Activated naive CD8-positive, alpha-beta T cell treated with anti-CD3 and anti-CD28 coated beads, Interleukin-2, amount 10 ng/mL, durations not matched to agents 7 days and 5 days (primary cell): ENCODE measurements around the gene STARD7. TPM values are rescaled to one million over a fixed set of nuclear protein-coding genes. Genes with fewer than 3 reads are reported as not detected.

ENCODE experiments used
- ATAC-seq: fragments of 150-1000 bp; cut with Tn5 transposase; one replicate; pipeline ENCODE4 v1.10.0; 2021; ENCODE audit warnings: low read depth, moderate library complexity
- POLR2A ChIA-PET: fragments of 350-600 bp; sonication (Branson Sonifier 250); formaldehyde crosslinking; loops from one replicate; lab custom pipeline; 2021; ENCODE audit warnings: antibody characterized with exemption; lab: Charles Lee
- DNase-seq: peaks from one replicate; pipeline ENCODE4 v3.0.0; 2021
- H3K27ac Mint-ChIP-seq: one replicate; pipeline ENCODE4 v1.8.0; 2022; ENCODE audit warnings: mild to moderate bottlenecking, mixed read lengths
- H3K27me3 Mint-ChIP-seq: one replicate; pipeline ENCODE4 v1.8.0; 2022; ENCODE audit warnings: mild to moderate bottlenecking, moderate library complexity, mixed read lengths
- H3K36me3 Mint-ChIP-seq: one replicate; pipeline ENCODE4 v1.8.0; 2021; ENCODE audit warnings: mild to moderate bottlenecking, mixed read lengths
- H3K4me1 Mint-ChIP-seq: one replicate; pipeline ENCODE4 v1.8.0; 2021; ENCODE audit warnings: mixed read lengths
- H3K4me3 Mint-ChIP-seq: one replicate; pipeline ENCODE4 v1.8.0; 2022; ENCODE audit warnings: mild to moderate bottlenecking, moderate library complexity, mixed read lengths
- H3K9me3 Mint-ChIP-seq: one replicate; pipeline ENCODE4 v1.8.0; 2021; ENCODE audit warnings: mixed read lengths
- total RNA-seq, 2 experiments: library from RNA; stranded (reverse); gene quantifications; one replicate each; pipeline ENCODE4 v1.2.3, GENCODE V29; 2021

Gene STARD7
- total RNA-seq, 2 experiments from 2014 or later, result 105 to 114 TPM

- H3K27ac Mint-ChIP-seq, result peak overlapping the region; percentile 72
- H3K9me3 Mint-ChIP-seq, result no peaks in the 10 kb centered on the region
- peaks cover 53% of the 10 kb centered on the region for H3K4me1 Mint-ChIP-seq
- ATAC-seq, result no peak
- DNase-seq, result no peak
- POLR2A ChIA-PET, result interaction anchor here (0.5 to 0.7 kb wide), 3 partner anchors 10 to 63 kb away, joined by 3 to 4 read pairs (median 3); no protein-coding TSS in a partner anchor
- H3K36me3 Mint-ChIP-seq, result peaks cover 19% of the 10 kb centered on the region
- H3K27me3 Mint-ChIP-seq, result no peaks in the 10 kb centered on the region
- no peak overlapping the region for H3K4me3 Mint-ChIP-seq
Measured at GRCh38 chr2:96245609-96246390, 37.2 kb upstream of the STARD7 start.

- DNase-seq (no peak), ATAC-seq (no peak)
- Mint-ChIP-seq H3K27ac (no peak overlapping the region), H3K27me3 (no peaks in the 10 kb centered on the region), H3K9me3 (no peaks in the 10 kb centered on the region), H3K4me3 (no peak overlapping the region), H3K4me1 (peaks cover 47% of the 10 kb centered on the region), H3K36me3 (peaks cover 17% of the 10 kb centered on the region)
- POLR2A ChIA-PET, result interaction anchor here (2.5 kb wide), 1 partner anchor 10 kb away, joined by 10 read pairs; no protein-coding TSS in a partner anchor
Measured at GRCh38 chr2:96243843-96244242, 35.2 kb upstream of the STARD7 start.

GRCh38 chr2:96241900-96242611 is 33.4 kb upstream of the STARD7 start:
- peaks cover 41% of the 10 kb centered on the region for H3K4me1 Mint-ChIP-seq
- H3K36me3 Mint-ChIP-seq, result peaks cover 17% of the 10 kb centered on the region
- DNase-seq, result peak; percentile 43
- POLR2A ChIA-PET, result interaction anchor here (0.6 to 4.8 kb wide), 13 partner anchors 9 to 68 kb away, joined by 3 to 42 read pairs (median 4); partner anchors contain the start of gene STARD7
- H3K9me3 Mint-ChIP-seq, result no peaks in the 10 kb centered on the region
- no peaks in the 10 kb centered on the region for H3K27me3 Mint-ChIP-seq
- peak; percentile 96 for ATAC-seq
- H3K27ac Mint-ChIP-seq, result peak overlapping the region; percentile 97
- H3K4me3 Mint-ChIP-seq, result peak overlapping the region; percentile 74

GRCh38 chr2:96241227-96241626 is 32.6 kb upstream of the STARD7 start:
- Mint-ChIP-seq H3K4me1 (peaks cover 35% of the 10 kb centered on the region), H3K4me3 (peak overlapping the region; percentile 74), H3K36me3 (peaks cover 14% of the 10 kb centered on the region), H3K27me3 (no peaks in the 10 kb centered on the region), H3K9me3 (no peaks in the 10 kb centered on the region), H3K27ac (peak overlapping the region; percentile 97)
- DNase-seq (no peak), ATAC-seq (no peak)
- POLR2A ChIA-PET, result interaction anchor here (0.9 to 4.8 kb wide), 9 partner anchors 8 to 67 kb away, joined by 3 to 42 read pairs (median 6); partner anchors contain the start of gene STARD7

- Mint-ChIP-seq H3K36me3 (peaks cover 12% of the 10 kb centered on the region), H3K9me3 (no peaks in the 10 kb centered on the region), H3K4me1 (peaks cover 28% of the 10 kb centered on the region), H3K27me3 (no peaks in the 10 kb centered on the region), H3K4me3 (no peak overlapping the region), H3K27ac (peak overlapping the region; percentile 63)
- no peak for ATAC-seq
- POLR2A ChIA-PET, result interaction anchor here (1.4 to 4.8 kb wide), 4 partner anchors 16 to 31 kb away, joined by 4 to 42 read pairs (median 6); partner anchors contain the start of gene STARD7
- DNase-seq, result no peak
Measured at GRCh38 chr2:96240341-96241038, 31.9 kb upstream of the STARD7 start.

GRCh38 chr2:96239745-96240264 is 31.2 kb upstream of the STARD7 start:
- H3K27me3 Mint-ChIP-seq, result no peaks in the 10 kb centered on the region
- POLR2A ChIA-PET, result interaction anchor here (2.3 to 4.8 kb wide), 2 partner anchors 25 to 31 kb away, joined by 6 to 42 read pairs; partner anchors contain the start of gene STARD7
- H3K27ac Mint-ChIP-seq, result no peak overlapping the region
- no peak for DNase-seq
- no peaks in the 10 kb centered on the region for H3K9me3 Mint-ChIP-seq
- no peak overlapping the region for H3K4me3 Mint-ChIP-seq
- ATAC-seq, result no peak
- peaks cover 10% of the 10 kb centered on the region for H3K36me3 Mint-ChIP-seq
- peaks cover 25% of the 10 kb centered on the region for H3K4me1 Mint-ChIP-seq

GRCh38 chr2:96239091-96239490 is 30.5 kb upstream of the STARD7 start:
- Mint-ChIP-seq H3K4me3 (no peak overlapping the region), H3K27ac (no peak overlapping the region), H3K36me3 (peaks cover 6% of the 10 kb centered on the region), H3K4me1 (peaks cover 23% of the 10 kb centered on the region), H3K9me3 (no peaks in the 10 kb centered on the region), H3K27me3 (no peaks in the 10 kb centered on the region)
- POLR2A ChIA-PET, result interaction anchor here (4.8 kb wide), 1 partner anchor 30 kb away, joined by 42 read pairs; the partner anchor contains the start of gene STARD7
- ATAC-seq, result no peak
- no peak for DNase-seq

GRCh38 chr2:96238266-96238665 is 29.6 kb upstream of the STARD7 start:
- Mint-ChIP-seq H3K4me1 (peaks cover 22% of the 10 kb centered on the region), H3K36me3 (peaks cover 6% of the 10 kb centered on the region), H3K4me3 (no peak overlapping the region), H3K27me3 (no peaks in the 10 kb centered on the region), H3K9me3 (no peaks in the 10 kb centered on the region), H3K27ac (no peak overlapping the region)
- ATAC-seq (no peak), DNase-seq (no peak)
- POLR2A ChIA-PET, result interaction anchor here (4.8 kb wide), 1 partner anchor 29 kb away, joined by 42 read pairs; the partner anchor contains the start of gene STARD7

- Mint-ChIP-seq H3K4me1 (peaks cover 13% of the 10 kb centered on the region), H3K9me3 (no peaks in the 10 kb centered on the region), H3K27me3 (no peaks in the 10 kb centered on the region), H3K36me3 (peaks cover 1% of the 10 kb centered on the region), H3K4me3 (no peak overlapping the region), H3K27ac (peak overlapping the region; percentile 8)
- POLR2A ChIA-PET, result interaction anchor here (0.5 kb wide), 1 partner anchor 26 kb away, joined by 3 read pairs; no protein-coding TSS in a partner anchor
- ATAC-seq, result no peak
- DNase-seq, result no peak
Measured at GRCh38 chr2:96236882-96237281, 28.3 kb upstream of the STARD7 start.

GRCh38 chr2:96233880-96234316 is 25.3 kb upstream of the STARD7 start:
- Mint-ChIP-seq H3K9me3 (no peaks in the 10 kb centered on the region), H3K27ac (no peak overlapping the region), H3K4me1 (no peaks in the 10 kb centered on the region), H3K4me3 (no peak overlapping the region), H3K36me3 (no peaks in the 10 kb centered on the region), H3K27me3 (no peaks in the 10 kb centered on the region)
- POLR2A ChIA-PET, result interaction anchor here (2.2 to 2.3 kb wide), 2 partner anchors 8 to 26 kb away, joined by 7 to 9 read pairs; partner anchors contain the start of gene STARD7
- DNase-seq (no peak), ATAC-seq (no peak)

GRCh38 chr2:96233436-96233835 is 24.8 kb upstream of the STARD7 start:
- Mint-ChIP-seq H3K4me1 (no peaks in the 10 kb centered on the region), H3K4me3 (no peak overlapping the region), H3K9me3 (no peaks in the 10 kb centered on the region), H3K27me3 (no peaks in the 10 kb centered on the region), H3K36me3 (no peaks in the 10 kb centered on the region), H3K27ac (no peak overlapping the region)
- ATAC-seq, result no peak
- POLR2A ChIA-PET, result interaction anchor here (2.2 to 2.3 kb wide), 2 partner anchors 9 to 25 kb away, joined by 7 to 9 read pairs; partner anchors contain the start of gene STARD7
- no peak for DNase-seq

- no peaks in the 10 kb centered on the region for H3K9me3 Mint-ChIP-seq
- H3K27ac Mint-ChIP-seq, result no peak overlapping the region
- no peaks in the 10 kb centered on the region for H3K27me3 Mint-ChIP-seq
- H3K36me3 Mint-ChIP-seq, result no peaks in the 10 kb centered on the region
- POLR2A ChIA-PET, result interaction anchor here (1.8 kb wide), 1 partner anchor 23 kb away, joined by 4 read pairs; the partner anchor contains the start of gene STARD7
- no peaks in the 10 kb centered on the region for H3K4me1 Mint-ChIP-seq
- H3K4me3 Mint-ChIP-seq, result no peak overlapping the region
- DNase-seq (no peak), ATAC-seq (no peak)
Measured at GRCh38 chr2:96231316-96231715, 22.7 kb upstream of the STARD7 start.
